Islet precursor cell (in vitro differentiated cells): ENCODE results near the gene RET.

ENCODE experiments used
- DNase-seq: peaks from one replicate; pipeline ENCODE4 v3.0.0-alpha.2; 2018

The RET gene

DNA sequence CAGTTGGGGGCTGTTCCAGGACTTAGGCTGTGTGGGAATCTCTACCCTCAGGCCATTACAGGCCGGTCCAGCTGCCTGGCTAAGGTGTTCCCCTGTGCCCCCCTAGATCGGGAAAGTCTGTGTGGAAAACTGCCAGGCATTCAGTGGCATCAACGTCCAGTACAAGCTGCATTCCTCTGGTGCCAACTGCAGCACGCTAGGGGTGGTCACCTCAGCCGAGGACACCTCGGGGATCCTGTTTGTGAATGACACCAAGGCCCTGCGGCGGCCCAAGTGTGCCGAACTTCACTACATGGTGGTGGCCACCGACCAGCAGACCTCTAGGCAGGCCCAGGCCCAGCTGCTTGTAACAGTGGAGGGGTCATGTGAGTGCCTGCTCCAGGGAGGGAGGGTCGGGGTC is 34.2 kb downstream of the RET start:
- DNase-seq = no peak

DNA sequence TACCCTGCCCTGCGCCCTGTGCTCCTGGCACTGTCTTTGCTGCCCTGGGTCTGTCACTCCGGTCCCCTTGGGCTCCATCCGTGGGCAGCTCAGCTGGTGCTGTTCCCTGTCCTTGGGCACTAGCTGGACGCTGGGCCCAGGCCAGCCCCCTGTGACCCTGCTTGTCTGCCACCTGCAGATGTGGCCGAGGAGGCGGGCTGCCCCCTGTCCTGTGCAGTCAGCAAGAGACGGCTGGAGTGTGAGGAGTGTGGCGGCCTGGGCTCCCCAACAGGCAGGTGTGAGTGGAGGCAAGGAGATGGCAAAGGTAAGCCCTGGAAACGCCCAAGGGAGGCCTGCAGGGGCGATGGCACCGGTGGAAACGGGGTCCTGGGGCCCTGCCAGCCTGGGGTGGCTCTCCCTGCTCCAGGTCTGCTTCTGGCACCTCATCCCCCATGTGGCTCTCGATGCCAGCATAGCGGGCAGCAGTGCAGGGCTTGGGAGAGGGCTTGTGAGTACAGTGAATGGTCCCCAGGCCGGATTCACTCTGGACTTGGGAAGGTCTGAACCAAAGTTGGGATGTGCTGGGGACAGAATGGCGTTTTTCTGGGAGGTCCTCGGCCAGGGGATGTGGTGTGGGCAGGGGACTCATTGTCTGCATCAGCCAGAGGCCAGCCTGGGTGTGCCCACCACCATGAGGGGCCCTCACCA is 35.2 kb downstream of the RET start:
- no peak for DNase-seq

DNA sequence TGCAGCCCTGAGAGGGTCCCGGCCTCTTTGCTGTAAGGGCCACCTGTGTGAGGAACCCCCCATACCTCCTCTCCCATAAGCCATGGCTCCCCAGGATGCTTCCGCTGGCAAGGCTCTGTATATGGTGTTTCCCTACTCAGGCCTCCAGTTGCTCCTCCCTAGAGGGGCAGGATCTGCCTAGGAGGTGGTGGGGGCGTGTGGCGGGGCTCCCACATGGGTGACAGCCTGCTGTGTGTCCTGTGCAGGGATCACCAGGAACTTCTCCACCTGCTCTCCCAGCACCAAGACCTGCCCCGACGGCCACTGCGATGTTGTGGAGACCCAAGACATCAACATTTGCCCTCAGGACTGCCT is 35.7 kb downstream of the RET start:
- no peak for DNase-seq

DNA sequence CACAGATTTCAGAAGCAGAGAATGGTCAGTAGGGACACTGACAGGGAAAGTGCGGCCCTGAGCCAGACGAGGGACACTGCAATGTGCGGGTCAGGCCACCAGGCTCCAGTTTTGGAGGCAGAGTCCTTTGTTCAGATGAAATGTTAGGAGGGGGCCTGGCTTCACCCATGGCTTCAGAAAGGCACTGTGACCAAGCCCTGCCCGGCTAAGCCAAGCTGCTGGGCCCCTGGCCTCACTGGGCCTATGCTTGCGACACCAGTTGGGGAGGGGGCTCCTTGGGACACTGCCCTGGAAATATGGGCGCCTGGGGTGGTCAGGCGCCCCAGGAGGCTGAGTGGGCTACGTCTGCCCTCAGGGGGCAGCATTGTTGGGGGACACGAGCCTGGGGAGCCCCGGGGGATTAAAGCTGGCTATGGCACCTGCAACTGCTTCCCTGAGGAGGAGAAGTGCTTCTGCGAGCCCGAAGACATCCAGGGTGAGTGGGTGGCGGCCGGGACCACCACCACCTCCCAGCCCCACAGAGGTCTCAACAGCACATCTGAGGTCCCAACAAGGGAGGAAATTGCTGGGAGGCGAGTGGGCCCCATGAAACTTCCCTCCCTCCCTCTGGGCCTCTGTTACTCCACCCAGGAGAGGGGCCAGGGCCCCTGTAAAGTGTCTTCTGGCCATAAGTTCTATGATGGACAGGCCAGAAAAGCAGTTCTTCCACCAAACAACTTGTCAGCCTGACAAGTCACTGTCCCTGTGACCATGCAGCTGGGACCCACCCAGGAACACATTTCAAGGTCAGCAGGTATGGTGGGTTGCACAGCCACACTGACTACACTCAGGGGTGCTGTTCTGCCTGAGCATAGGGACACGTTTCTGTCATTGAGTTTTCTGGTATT is 36.6 kb downstream of the RET start:
- DNase-seq = no peak

GRCh38 chr10:43114088-43114742 is 37.3 kb downstream of the RET start:
- DNase-seq = no peak

DNA sequence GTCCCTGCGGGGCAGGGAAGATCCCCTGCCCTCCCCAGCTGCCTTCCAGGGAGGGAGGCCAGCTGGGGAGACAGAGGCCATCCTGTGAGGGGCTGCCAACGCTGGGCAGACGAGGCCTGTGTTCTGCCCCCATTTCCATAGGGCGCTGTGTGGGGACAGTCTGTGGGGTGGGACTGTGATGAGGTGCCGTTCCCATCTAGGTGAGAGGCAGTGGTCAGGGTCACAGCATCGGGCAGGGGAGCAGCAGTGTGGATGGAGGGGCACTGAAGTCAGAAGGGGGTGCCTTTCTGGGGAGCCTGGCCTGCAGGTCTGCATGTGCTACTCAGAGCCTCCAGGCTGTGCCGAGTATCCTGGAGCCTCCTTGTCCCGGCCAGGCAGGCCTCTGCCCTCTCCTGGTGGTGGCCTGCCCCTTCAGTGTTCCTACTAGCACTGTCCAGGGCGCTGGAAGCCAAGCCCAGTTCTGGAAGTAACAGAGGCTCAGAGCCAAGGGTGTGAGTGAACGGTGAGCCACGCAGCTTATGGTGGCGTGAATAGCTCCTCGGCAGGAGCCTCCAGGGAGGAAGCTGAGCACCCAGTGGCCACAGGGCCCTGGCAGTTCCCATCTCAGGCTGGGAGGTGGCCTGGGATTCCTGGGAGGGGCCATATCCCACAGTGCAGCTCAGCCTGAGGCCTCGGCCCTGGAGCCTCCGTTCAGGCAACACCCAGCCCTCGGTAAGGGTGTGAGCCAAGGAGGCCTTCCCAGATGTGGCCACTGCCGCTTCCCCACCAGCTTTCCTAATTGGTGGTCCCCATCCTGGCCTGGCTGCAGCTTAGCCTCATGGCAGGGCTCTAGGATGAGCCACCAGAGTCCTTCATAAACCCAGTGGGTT is 38.1 kb downstream of the RET start:
- DNase-seq = no peak

- no peak for DNase-seq
These were observed 39.2 kb downstream of the RET start for GRCh38 chr10:43115881-43116595.

DNA sequence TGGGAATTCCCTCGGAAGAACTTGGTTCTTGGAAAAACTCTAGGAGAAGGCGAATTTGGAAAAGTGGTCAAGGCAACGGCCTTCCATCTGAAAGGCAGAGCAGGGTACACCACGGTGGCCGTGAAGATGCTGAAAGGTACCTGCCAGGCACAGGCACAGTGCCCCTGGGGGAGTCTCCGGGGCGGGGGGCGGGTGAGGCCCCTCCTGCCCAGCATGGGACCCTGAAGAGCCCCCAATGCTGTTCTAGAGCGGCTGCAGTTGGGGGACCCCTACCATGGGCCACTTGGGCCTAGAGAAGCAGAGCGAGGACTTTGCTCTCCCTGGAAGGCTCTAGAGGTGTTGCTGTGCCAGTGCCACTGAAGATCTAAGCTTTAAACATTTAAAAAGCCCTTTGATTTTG is 39.7 kb downstream of the RET start:
- no peak for DNase-seq

GRCh38 chr10:43117031-43117776 is 40.3 kb downstream of the RET start:
- DNase-seq = no peak

GRCh38 chr10:43117777-43118583 is 41.1 kb downstream of the RET start:
- DNase-seq = no peak

- no peak for DNase-seq
These were observed 42.0 kb downstream of the RET start for GRCh38 chr10:43118631-43119415.

DNA sequence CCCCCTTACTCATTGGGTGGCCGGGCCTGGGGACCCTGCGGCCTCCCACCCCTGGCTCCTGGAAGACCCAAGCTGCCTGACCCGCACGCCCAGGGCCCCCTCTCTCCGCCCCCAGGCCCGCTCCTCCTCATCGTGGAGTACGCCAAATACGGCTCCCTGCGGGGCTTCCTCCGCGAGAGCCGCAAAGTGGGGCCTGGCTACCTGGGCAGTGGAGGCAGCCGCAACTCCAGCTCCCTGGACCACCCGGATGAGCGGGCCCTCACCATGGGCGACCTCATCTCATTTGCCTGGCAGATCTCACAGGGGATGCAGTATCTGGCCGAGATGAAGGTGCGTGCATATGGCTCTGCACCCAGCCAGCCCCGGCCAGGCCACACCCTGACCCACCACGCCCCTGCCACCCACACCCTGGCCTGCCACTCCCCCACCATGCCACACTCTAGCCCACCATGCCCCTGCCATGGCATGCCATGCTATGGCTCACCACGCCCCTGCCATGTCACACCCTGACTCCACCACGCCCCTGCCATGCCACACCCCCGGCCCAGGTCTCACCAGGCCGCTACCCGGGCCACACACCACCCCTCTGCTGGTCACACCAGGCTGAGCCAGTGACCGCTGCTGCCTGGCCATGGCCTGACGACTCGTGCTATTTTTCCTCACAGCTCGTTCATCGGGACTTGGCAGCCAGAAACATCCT is 42.7 kb downstream of the RET start:
- no peak for DNase-seq

DNA sequence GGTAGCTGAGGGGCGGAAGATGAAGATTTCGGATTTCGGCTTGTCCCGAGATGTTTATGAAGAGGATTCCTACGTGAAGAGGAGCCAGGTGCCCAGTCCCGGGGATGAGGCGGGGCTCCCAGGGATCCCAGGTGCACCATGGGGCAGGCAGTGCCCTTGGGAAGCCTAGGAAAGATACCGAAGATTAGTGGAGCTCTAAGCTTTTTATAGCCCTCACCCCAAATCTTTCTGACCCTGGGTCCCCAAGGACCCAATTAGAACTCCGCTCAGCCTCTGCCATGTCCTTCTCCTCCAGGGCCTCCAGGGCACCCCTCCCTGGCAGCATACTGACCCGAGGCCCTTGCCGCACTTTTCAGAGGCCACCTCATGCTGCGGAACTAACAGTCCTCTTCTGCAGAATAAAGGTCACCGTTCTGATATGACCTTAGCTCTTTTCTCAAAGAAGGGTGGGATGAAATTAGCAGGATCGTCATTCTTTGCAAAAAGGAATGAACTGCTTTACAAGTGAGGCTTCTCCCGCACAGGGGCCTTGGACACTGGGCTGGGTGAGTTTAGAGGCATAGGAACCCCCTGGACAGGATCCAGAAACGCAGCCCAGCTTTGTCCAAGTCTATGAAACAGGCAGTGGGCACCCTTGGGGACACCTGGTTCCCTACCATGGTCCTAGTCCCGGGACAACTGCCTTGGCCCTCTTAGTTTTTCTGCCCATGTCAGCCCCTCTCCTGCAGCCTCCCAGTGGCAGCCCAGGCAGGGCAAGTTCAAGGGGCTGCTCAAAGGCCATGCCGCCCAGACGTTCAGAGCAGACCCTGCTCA is 43.5 kb downstream of the RET start:
- no peak for DNase-seq

- DNase-seq = peak; percentile 67
These were observed 44.1 kb downstream of the RET start for GRCh38 chr10:43120929-43121314.

DNA sequence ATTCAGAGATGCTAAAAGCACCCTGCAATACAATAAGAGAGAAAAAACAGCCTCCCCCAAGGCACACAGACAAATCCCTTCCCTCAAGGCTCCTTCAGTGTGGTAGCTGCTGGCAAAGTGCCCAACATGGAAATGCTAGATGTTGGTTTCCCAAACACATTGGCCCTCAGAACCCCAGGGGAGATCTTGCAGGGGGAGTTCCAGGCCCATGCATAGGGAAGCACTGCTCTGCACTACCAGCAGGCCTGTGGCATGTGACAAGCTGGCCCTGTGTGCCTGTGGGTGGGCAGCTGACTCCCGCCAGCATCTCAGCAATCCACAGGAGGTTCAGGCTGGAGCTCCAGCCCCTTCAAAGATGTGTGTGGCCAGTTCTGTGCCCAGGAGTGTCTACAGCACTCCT is 44.6 kb downstream of the RET start:
- no peak for DNase-seq

- DNase-seq = peak; percentile 47
These were observed 45.2 kb downstream of the RET start for GRCh38 chr10:43122096-43122495.

DNA sequence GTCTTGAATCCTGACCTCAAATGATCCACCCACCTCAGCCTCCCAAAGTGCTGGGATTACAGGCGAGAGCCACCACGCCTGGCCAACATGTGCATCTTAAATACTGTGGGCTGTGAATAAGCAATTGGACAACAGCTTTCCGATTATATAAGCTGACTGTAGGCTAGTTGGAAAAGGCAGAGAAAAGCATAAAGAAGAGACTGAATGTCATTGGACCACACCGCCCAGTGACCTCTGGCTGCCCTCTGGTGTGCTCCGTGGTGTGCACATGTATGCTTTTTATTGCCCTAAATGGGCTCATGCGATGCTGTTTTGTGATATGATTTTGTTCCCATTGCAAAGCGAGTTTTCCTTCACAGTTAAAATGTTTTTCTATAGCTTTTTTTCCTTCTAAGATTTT is 46.0 kb downstream of the RET start:
- DNase-seq = no peak
